DMS53 (cell line): Measurements from ENCODE around the gene CDC16.

Experiments
- DNase-seq: peaks from one replicate; lab custom pipeline; 2025; lab: John Stamatoyannopoulos, UW

The CDC16 gene

DNA sequence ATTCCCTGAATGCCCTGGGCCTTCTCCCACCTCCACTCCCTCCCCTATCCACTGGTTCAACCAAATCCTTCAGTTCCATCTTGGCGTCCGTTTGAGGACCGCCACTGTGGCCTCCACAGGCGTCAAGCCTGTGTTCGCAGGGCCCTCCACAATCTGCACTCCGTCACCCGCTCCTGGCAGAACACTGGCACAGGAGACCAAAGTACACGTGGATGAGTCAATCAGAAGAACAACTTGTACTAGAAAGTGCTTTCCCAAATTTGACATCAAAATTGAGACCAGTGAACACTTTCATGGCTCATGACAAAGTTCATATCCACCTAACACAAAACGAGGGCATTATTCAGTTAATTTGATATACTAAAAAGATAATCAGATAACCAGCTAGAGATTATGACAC, 6.5 kb upstream of the CDC16 start:
- no peak for DNase-seq

DNA sequence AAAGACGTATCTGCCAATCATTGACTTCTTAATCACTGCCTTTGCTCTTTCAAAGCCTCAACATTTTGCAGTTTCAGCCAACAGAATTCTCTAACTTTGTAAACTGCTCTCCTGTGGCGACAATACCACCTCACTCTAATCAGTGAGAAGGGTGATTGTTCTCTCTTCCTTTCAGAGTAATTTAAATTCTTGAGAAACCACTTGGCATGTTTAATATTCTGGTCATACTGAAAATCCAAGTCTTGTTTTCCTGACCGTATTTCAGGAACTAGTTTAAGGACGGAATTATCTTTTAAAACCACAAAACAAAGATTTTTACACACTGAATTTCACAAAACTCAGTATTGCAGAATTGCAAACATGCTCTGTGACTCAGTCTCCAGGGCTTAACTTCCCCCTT, 5.2 kb upstream of the CDC16 start:
- DNase-seq = no peak

DNA sequence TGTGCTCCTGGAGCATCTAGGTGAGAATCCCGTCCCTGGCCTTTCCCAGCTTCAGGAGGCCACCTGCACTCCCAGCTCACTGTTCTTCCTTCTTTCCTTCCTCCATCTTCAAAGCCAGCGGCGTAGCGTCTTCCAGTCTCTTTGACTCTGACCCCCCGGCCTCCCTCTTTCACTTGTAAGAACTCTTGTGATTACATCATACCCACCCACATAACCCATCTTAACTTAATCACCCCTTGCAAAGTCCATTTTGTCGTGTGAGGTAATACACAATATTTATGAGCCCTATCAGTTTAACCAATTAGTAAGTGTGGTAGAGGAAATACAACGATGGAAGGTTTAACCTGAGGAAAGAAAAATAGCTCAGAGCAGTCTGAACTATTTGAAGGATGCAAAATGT, 4.6 kb upstream of the CDC16 start:
- no peak for DNase-seq

DNA sequence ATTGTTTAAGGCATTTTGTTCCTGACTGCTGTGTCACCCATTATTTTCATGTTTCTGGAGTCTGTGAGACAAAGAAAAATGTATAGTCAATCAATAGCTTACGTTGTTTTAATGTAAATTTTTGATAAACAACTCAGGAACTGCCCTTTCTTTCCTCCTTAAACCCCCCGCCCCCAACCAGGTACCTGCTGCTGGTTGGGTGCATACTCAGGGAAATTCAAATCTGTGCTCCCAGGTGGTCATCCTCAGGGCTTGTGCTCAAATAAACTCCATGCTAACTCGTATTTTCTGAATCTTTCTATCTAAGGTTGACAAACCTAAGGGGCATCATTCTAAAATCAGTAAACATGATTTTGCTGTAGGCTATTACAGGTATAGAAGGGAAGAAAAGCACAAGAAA, 4.1 kb upstream of the CDC16 start:
- DNase-seq = no peak

DNA sequence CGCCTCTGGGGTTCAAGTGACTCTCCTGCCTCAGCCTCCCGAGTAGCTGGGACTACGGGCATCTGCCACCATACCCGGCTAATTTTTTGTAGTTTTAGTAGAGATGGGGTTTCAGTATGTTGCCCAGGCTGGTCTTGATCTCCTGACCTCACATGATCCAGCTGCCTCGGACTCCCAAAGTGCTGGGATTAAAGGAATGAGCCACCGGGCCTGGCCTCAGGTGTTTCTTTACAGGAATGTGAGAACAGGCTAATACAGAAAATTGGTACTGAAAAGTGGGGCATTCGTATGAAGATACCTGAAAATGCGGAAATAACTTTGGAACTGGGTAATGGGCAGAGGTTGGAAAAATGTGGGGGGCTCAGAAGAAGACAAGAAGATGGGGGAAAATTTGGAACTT, 2.8 kb upstream of the CDC16 start:
- no peak for DNase-seq

DNA sequence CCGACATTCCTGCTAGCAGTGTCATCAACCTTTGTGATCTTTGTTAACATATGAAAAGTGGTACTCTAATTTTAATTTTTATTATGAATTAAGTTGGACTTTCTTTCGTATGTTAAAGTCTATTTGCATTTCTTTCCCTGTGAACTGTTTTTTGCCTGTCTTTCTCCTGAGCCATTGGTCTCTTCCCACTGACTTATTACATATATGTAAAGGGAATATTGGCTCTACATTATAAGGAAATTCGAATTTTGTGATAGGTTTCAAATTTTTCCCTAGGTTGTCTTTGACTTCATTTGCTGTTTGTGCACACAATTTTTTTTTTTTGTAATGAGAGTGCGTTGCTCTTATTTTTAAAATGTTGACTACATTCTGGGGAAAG, 442 bp upstream of the CDC16 start:
- DNase-seq = no peak

DNA sequence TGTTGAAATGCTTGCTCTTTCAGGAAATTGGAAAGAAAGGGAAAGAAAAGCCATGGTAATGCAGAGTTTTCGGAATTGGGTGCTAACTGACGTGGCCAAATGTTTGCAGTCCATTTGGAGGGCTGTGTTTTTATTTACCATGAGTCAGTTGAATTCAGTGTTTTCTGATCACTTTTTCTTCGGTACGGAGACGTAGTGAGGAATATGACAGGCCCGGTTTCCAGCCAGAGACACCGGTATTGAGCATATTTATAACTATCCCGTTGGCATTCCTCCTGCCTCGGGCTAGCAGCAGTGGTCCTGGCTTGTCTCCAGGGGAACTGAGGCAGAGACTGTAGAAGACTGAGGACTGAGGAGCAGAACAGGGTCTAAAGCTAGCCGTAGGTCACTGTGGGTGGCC, 1.0 kb downstream of the CDC16 start:
- peak; percentile 2 for DNase-seq

DNA sequence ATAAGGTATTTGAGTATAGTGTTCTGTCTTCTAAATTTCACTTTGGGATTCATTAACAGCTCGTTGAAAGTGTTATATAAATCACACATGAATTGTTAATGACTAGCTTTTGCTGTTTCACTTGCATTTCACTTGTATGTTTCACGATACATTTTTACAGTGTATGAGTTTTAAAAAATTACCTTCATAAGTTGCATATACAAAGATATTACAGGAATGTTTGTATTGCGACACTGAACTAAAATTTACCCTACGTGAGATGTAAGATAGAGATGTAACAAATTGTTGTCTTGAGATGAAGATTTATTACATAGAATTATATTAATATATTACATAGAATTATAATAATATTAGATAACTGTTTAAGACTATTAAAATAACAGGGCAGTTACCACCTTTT, 1.5 kb downstream of the CDC16 start:
- DNase-seq = no peak

DNA sequence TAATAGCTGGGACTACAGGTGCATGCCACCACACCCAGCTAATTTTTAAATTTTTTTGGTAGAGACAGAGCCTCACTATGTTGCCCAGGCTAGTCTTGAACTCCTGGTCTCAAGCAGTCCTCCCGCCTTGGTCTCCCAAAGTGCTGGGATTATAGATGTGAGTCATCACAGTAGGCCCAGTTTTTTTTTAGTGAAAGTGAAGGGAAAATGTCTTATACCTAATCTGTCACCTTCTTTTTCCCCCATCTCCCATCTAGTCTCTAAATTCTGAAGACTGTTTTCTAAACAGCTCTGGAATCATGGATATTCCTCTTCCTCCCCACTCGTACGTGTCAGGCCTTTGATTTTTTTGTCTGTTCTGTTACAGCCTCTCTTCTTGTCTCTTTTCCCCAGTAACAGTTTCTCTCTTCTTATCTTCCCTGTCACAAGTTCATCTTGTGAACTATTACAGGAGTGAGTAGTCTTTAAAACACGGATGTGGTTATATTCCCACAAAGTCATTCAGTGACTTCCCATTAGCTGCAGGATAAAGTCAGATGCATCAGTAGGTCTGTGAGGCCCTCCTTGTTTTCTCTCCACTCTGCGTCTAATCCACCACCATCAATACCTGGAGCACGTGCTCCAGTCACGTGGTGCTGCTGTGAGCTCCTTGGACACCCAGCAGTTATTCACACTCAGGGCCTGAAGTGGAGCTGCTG, 2.9 kb downstream of the CDC16 start:
- no peak for DNase-seq

DNA sequence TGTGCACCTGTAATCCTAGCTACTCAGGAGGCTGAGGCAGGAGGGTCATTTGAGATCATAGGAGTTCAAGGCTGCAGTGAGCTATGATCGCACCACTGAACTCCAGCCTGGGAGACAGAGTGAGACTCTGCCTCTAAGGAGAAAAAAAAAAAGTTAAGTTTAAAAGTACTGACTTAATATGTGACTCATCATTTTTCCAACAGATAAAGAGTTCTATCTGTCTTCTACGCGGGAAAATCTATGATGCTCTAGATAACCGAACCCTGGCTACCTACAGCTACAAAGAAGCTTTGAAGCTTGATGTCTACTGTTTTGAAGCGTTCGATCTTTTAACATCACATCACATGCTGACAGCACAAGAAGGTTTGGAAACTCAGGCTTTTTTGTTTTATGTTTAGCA, 7.2 kb downstream of the CDC16 start:
- DNase-seq = no peak

DNA sequence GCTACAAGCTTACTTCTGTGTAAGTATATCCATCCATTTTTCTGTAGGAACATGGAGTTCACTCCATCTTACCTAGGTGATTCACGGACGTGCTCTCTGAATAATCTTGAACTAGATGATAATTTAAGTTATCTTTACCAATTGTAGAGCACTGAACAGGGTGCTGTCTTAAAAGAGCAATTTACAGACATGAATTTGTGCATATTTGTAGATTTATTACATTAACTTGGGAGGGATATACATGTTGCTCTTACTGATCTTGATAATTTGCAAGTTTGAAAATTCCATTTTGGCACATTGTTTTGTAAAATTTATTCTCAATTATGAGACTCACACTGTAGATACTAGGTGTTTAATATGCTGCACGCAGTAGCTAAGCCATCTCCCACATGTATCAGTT, 9.3 kb downstream of the CDC16 start:
- DNase-seq = no peak

DNA sequence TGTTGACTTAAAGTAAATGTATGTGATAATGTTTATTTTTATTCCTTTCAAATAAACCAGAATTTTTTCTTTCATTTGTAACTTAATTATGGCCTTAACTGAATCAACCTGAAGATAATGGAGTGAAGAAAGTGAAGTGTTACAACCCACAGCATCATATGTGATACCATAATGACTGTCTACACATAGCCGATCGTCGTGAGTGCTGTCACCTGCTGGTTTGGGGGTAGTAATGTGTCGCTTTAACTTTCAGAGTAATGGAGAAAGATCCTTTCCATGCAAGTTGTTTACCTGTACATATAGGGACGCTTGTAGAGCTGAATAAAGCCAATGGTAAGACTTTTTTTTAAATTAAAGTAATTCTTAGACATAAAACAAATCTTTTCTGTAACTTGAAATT, 9.9 kb downstream of the CDC16 start:
- no peak for DNase-seq

DNA sequence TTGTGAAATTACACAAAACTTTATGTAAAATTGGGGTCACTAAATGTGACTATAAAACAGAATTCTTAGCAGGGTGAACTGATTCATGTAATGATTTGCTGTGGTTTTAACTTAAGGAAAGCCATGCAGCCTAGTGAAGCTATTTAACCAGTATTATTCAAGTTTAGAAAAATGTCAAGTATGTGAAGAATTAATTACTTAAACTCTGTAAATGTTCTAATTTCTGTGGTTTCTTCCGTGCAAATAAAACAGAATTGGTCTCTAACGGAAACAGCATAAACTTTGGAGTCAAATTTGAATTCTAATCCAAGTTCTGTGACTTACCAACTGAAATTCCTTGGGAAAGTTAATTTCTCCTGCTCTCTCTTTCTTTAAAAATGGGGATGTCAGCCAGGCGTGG, 13.3 kb downstream of the CDC16 start:
- no peak for DNase-seq

DNA sequence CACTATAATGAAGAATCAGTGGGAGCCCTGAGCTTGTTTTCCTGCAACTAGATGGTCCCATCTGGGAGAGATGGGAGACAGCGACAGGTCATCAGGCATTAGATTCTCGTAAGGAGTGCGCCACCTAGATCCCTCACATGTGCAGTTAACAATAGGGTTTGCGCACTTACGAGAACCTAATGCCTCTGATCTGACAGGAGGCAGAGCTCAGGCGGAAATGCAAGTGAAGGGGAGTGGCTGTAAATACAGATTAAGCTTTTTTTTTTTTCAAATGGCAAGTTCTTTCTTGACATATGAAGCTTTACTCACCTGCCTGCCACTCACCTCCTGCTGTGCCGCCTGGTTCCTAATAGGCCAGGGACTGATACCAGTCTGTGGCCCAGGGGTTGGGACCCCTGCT, 14.4 kb downstream of the CDC16 start:
- DNase-seq = peak; percentile 1

DNA sequence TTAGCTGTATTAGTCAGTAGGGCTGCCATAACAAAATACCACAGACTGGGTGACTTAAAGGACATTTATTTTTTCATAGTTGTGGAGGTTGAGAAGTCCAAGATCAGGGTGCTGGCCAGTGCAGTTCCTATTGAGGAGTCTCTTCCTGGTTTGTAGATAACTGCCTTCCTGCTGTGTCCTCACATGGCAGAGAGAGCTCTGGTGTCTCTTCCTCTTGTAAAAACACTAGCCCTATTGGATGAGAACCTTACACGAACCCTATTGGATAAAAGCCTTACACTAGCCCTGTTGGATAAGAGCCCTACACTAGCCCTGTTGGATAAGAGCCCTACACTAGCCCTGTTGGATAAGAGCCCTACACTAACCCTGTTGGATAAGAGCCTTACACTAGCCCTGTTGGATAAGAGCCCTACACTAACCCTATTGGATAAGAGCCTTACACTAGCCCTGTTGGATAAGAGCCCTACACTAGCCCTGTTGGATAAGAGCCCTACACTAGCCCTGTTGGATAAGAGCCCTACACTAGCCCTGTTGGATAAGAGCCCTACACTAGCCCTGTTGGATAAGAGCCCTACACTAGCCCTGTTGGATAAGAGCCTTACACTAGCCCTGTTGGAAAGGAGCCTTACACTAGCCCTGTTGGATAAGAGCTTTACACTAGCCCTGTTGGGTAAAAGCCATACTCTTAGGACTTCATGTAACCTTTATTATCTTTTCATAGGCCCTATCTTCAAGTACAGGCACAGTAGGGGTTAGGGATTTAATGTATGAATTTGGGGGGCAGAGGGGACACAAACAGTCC, 17.1 kb downstream of the CDC16 start:
- DNase-seq = peak; percentile 22

DNA sequence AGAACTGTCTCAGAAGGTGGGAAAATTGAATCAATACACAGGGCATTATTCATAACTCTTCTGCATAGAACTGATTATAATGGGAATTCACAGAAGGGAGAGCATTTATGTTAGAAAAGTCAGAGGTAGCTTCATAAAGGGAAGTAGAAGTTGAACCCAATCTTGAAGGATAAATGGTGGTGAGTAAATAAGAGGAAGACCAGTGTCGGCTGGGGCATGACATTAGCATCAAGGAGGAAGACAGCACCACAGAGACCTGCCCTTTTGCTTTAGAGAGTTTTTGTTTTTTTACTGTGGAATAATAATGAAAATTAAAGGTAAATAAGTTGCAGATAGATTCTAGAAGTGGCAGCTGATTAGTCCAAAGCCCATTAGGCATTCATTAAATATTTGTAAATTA, 21.9 kb downstream of the CDC16 start:
- no peak for DNase-seq

DNA sequence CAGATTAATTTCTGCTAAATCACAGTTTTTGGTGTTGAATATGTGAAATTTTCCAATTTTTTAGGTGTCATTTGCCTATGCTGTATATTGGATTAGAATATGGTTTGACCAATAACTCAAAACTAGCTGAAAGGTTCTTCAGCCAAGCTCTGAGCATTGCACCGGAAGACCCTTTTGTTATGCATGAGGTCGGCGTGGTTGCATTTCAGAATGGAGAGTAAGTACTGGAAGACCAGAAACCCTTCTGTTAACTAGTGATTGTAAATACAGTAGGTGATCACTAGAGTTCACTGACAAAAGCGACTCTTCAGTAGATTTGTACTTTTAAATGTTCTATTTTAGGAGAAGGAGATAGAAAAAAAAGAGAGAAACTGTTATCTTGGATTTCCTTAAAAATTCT, 22.3 kb downstream of the CDC16 start:
- no peak for DNase-seq

DNA sequence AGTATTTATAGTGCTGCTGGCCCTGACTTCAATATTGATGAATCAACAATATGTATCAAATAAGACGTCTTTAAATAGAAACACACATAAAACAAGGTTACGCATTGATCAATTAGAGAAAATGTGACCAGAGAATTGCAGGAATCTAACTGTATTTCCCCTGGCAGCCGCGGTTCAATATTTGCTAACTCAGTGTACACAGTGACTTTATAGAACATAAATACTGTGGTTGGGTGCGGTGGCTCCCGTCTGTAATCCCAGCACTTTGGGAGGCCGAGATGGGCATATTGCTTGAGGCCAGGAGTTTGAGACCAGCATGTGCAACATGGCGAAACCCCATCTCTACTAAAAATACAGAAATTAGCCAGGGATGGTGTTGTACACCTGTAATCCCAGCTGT, 23.9 kb downstream of the CDC16 start:
- DNase-seq = peak; percentile 52

DNA sequence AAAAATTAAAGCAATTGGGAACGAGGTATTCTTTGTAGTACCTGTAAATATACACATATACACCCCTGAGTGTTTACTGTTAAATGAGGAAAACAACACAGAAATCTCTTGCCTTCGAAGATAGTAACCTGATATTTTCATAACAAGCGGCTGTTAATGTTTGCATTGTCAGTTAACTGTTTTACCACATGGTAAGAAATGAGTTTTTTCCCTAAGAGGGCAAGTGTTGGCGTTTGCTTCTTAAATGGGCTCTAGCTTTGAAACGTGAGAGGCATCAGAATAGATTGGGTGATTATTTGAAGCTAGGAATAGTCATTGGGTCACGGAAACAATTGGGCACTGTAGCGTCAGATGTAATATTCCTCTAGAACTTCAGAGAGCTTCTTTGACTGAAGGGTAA, 24.7 kb downstream of the CDC16 start:
- peak; percentile 42 for DNase-seq

DNA sequence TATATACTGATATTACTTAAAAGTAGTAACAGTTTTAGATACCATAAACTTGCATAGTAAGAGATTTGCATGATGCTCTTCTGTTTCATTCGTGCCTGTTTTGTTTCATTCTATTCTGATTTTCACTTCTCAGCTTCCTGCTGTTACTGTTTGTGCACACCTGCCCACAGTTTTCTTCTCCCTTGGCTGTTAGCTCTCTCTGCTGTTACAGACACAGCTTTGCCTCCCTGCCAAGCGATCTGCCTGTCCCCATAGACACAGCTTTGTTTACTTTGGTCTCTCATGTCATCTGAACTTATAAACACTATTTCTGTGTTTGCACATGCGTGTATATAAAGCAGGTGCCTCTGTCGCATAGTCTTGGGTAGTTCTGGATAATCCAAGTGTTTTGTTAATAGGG, 25.3 kb downstream of the CDC16 start:
- DNase-seq = peak; percentile 82

DNA sequence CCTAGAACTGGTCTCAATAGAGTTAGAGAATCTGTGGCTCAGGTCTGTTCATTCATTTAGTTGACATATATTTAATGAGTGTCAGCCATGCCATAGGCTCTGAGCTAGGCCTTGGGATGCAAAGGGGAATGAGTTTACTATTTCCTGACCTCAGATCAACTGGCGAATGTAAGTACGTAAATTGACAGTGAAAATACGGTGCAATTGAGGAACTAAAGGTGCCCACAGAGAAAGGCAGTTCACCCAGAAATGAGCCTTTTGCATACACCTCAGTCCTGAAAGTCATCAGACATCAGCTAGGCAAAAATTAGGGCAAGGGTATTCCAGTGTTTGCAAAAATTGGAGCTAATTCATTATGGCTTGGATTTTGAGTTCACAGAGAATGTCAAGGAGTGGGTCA, 26.1 kb downstream of the CDC16 start:
- DNase-seq = no peak

DNA sequence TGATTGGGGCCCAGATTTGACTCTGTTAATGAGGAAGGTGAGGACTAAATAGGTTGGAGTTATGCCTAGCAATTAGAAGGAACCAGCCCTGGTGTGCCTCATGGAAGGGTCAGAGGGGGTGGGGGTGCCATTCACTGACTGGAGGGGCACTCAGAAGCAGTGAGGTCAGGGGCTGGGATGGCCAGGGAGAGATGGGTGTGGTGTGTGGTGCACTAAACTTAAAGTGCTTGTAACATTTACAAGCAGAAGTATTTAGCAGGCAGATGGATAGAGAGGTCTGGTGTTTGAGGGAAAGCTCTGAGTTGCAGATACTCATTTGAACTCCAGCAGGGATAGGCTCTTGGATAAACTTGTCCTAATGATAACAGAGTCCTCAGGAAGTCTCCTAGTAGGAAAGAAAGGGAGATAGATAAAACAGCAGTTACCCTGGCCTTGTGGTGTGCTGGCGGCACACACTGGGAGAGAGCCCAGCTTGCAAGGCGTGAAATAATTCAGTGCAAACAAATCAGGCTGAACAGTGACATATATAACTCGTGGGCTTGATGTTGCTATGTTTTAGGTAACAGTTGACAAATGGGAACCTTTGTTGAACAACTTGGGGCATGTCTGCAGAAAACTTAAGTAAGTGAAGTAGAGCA, 26.8 kb downstream of the CDC16 start:
- DNase-seq = no peak

DNA sequence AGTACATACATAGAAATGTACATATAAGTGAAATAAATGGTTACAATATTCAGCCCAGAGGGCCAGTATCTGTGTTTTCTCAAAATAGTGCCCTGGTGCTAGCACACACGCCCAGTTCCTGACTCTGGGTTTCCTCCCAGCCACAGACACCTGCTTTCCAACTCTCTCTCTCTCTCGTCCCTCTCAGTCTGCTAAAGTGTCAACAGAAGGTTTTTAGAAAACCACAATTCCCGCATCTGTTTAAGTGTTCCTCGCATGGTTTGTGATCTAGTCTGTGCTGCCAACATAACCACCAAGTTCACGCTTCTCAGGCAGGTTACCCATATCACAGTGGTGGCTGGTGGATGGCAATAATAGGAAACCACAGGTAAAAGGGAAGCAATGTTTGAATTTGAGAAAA, 28.9 kb downstream of the CDC16 start:
- no peak for DNase-seq
